ENCODE results near the gene HOXA11.
A peak's percentile ranks its signal among the peaks of the same experiment; 100 is the strongest.

- TF ChIP-seq POLR2A (IDR thresholded peaks at IDR 0.05) (no peak), CTCF (IDR thresholded peaks at IDR 0.05) (peak; percentile 57 to 80 (median 70))
Measured at GRCh38 chr7:27210441-27211083, 25.5 kb upstream of the HOXA11 start.

Data from heart left ventricle (tissue), 13 donors.